H9 (cell line): ENCODE measurements around the gene FBXO22. TPM values are rescaled to one million over a fixed set of nuclear protein-coding genes. Genes with fewer than 3 reads are reported as not detected.

ENCODE experiments used
- DNase-seq: peaks from one replicate; pipeline ENCODE4 v3.0.0-alpha.2; 2017
- H2AFZ ChIP-seq: one replicate; pipeline ENCODE4 v1.6.1; 2013; ENCODE audit warnings: mild to moderate bottlenecking, low read length, control low read depth, moderate library complexity
- H2AK5ac ChIP-seq: 2 replicates; pipeline ENCODE4 v1.6.1; 2013; ENCODE audit warnings: low read length, control low read depth, mixed read lengths; ENCODE audit not compliant: insufficient read length
- H2BK120ac ChIP-seq: one replicate; pipeline ENCODE4 v1.6.1; 2013; ENCODE audit warnings: low read depth, mild to moderate bottlenecking, low read length, control low read depth, inconsistent platforms; ENCODE audit not compliant: poor library complexity, severe bottlenecking
- H2BK12ac ChIP-seq: 2 replicates; pipeline ENCODE4 v1.6.1; 2013; ENCODE audit warnings: low read length, control low read depth, mixed read lengths, low read depth; ENCODE audit not compliant: insufficient read length
- H2BK15ac ChIP-seq: 2 replicates; pipeline ENCODE4 v1.6.1; 2013; ENCODE audit warnings: low read depth, low read length, control low read depth
- H2BK20ac ChIP-seq: one replicate; pipeline ENCODE4 v1.6.1; 2013; ENCODE audit warnings: low read depth, mild to moderate bottlenecking, low read length, control low read depth, inconsistent platforms; ENCODE audit not compliant: poor library complexity, severe bottlenecking
- H2BK5ac ChIP-seq: 2 replicates; pipeline ENCODE4 v1.6.1; 2013; ENCODE audit warnings: low read length, control low read depth, mixed read lengths; ENCODE audit not compliant: insufficient read length
- H3K14ac ChIP-seq: 2 replicates; pipeline ENCODE4 v1.6.1; 2013; ENCODE audit warnings: low read length, control low read depth; ENCODE audit not compliant: insufficient read depth
- H3K18ac ChIP-seq: 2 replicates; pipeline ENCODE4 v1.6.1; 2013; ENCODE audit warnings: low read depth, mild to moderate bottlenecking, mixed read lengths, low read length, control low read depth; ENCODE audit not compliant: insufficient read length
- H3K23ac ChIP-seq: 2 replicates; pipeline ENCODE4 v1.6.1; 2013; ENCODE audit warnings: low read length, control low read depth, mixed read lengths, low read depth; ENCODE audit not compliant: insufficient read length
- H3K23me2 ChIP-seq: 2 replicates; pipeline ENCODE4 v1.6.1; 2013; ENCODE audit warnings: low read depth, mild to moderate bottlenecking, mixed read lengths, low read length, control low read depth; ENCODE audit not compliant: insufficient read length, poor library complexity, severe bottlenecking
- H3K27ac ChIP-seq: 2 replicates; pipeline ENCODE4 v1.5.1; 2013; ENCODE audit warnings: low read length, control low read depth, mixed read lengths, low read depth; ENCODE audit not compliant: insufficient read length
- H3K27me3 ChIP-seq: 2 replicates; pipeline ENCODE4 v1.6.1; 2013; ENCODE audit warnings: low read length, control low read depth, inconsistent platforms; ENCODE audit not compliant: insufficient read depth
- H3K4ac ChIP-seq: 2 replicates; pipeline ENCODE4 v1.6.1; 2013; ENCODE audit warnings: low read depth, mild to moderate bottlenecking, control low read depth, inconsistent platforms, low read length, moderate library complexity
- H3K4me1 ChIP-seq: 2 replicates; pipeline ENCODE4 v1.6.1; 2013; ENCODE audit warnings: low read length, control low read depth, inconsistent platforms; ENCODE audit not compliant: insufficient read depth
- H3K4me2 ChIP-seq: 2 replicates; pipeline ENCODE4 v1.6.1; 2013; ENCODE audit warnings: low read length, control low read depth, mixed read lengths; ENCODE audit not compliant: insufficient read length, insufficient read depth
- H3K56ac ChIP-seq: 2 replicates; pipeline ENCODE4 v1.6.1; 2013; ENCODE audit warnings: low read depth, mild to moderate bottlenecking, mixed read lengths, low read length, control low read depth; ENCODE audit not compliant: insufficient read length
- H3K79me1 ChIP-seq: 2 replicates; pipeline ENCODE4 v1.6.1; 2013; ENCODE audit warnings: low read depth, mild to moderate bottlenecking, moderate library complexity, low read length, control low read depth, inconsistent platforms; ENCODE audit not compliant: insufficient read depth, poor library complexity, severe bottlenecking
- H3K79me2 ChIP-seq: 2 replicates; pipeline ENCODE4 v1.6.1; 2013; ENCODE audit warnings: low read length, control low read depth, inconsistent platforms; ENCODE audit not compliant: insufficient read depth
- H3K9ac ChIP-seq: 2 replicates; pipeline ENCODE4 v1.6.1; 2013; ENCODE audit warnings: low read length, control low read depth, mixed read lengths; ENCODE audit not compliant: insufficient read length; ENCODE audit errors: extremely low read depth
- H3K9me3 ChIP-seq: one replicate; pipeline ENCODE4 v1.6.1; 2013; ENCODE audit warnings: low read depth, low read length, inconsistent platforms; ENCODE audit not compliant: control insufficient read depth
- H3T11ph ChIP-seq: one replicate; pipeline ENCODE4 v1.6.1; 2013; ENCODE audit warnings: mild to moderate bottlenecking, low read length, control low read depth, inconsistent platforms
- H4K20me1 ChIP-seq: one replicate; pipeline ENCODE4 v1.6.1; 2013; ENCODE audit not compliant: control insufficient read depth, insufficient read length, insufficient read depth
- H4K5ac ChIP-seq: 2 replicates; pipeline ENCODE4 v1.6.1; 2013; ENCODE audit warnings: low read depth, mild to moderate bottlenecking, mixed read lengths, low read length, control low read depth; ENCODE audit not compliant: insufficient read length
- H4K8ac ChIP-seq: replicated peaks from 2 replicates; pipeline ENCODE4 v1.6.1; 2013; ENCODE audit warnings: low read length, control low read depth, mixed read lengths, low read depth; ENCODE audit not compliant: insufficient read length
- H4K91ac ChIP-seq: 2 replicates; pipeline ENCODE4 v1.6.1; 2013; ENCODE audit warnings: low read depth, mild to moderate bottlenecking, moderate library complexity, mixed read lengths, low read length, control low read depth; ENCODE audit not compliant: insufficient read length
- H3K27ac Mint-ChIP-seq, 3 experiments: 2 replicates in 2 of 3; 3 replicates in 1 of 3; pipeline ENCODE4 v1.8.0; 2020 to 2021; ENCODE audit warnings: mixed read lengths in 3 of 3, mild to moderate bottlenecking in 1 of 3, moderate library complexity in 1 of 3
- H3K27me3 Mint-ChIP-seq: 2 replicates; pipeline ENCODE4 v1.8.0; 2021; ENCODE audit warnings: low read depth, mild to moderate bottlenecking, moderate library complexity, mixed read lengths
- H3K36me3 Mint-ChIP-seq, 3 experiments: 2 replicates in 2 of 3; 3 replicates in 1 of 3; pipeline ENCODE4 v1.8.0; 2020 to 2021; ENCODE audit warnings: low read depth in 3 of 3, mixed read lengths in 3 of 3; ENCODE audit not compliant: insufficient read depth in 1 of 3
- H3K4me1 Mint-ChIP-seq, 2 experiments: 2 replicates each; pipeline ENCODE4 v1.8.0; 2020; ENCODE audit warnings: mixed read lengths in 2 of 2
- H3K4me3 Mint-ChIP-seq, 2 experiments: 2 replicates in 1 of 2; 3 replicates in 1 of 2; pipeline ENCODE4 v1.8.0; 2020 to 2021; ENCODE audit warnings: mild to moderate bottlenecking in 2 of 2, mixed read lengths in 2 of 2, moderate library complexity in 1 of 2
- H3K9me3 Mint-ChIP-seq, 2 experiments: 2 replicates in 1 of 2; 3 replicates in 1 of 2; pipeline ENCODE4 v1.8.0; 2020; ENCODE audit warnings: mild to moderate bottlenecking in 2 of 2, mixed read lengths in 2 of 2, moderate library complexity in 1 of 2
- CTCF ChIP-seq: fragments of 200-600 bp; sonication (generic); conservative IDR thresholded peaks from 3 replicates; pipeline ENCODE4 v1.8.0; 2021; ENCODE audit warnings: antibody characterized with exemption, mild to moderate bottlenecking
- WGBS: extraction: QIAGEN DNeasy Blood & Tissue Kit; methylation state at CpG from one replicate; pipeline ENCODE4 v1.1.7; 2013; ENCODE audit warnings: missing lambda C conversion rate, low lambda C conversion rate, mixed read lengths; ENCODE audit not compliant: insufficient read length; ENCODE audit errors: extremely low coverage; 5-methylcytosine and 5-hydroxymethylcytosine counted together
- total RNA-seq: library from RNA; stranded (reverse); gene quantifications from 2 replicates; pipeline ENCODE4 v1.2.1, GENCODE V29; 2021

Gene FBXO22
- total RNA-seq, 1 experiment from 2014 or later, result 59.9 TPM

DNA sequence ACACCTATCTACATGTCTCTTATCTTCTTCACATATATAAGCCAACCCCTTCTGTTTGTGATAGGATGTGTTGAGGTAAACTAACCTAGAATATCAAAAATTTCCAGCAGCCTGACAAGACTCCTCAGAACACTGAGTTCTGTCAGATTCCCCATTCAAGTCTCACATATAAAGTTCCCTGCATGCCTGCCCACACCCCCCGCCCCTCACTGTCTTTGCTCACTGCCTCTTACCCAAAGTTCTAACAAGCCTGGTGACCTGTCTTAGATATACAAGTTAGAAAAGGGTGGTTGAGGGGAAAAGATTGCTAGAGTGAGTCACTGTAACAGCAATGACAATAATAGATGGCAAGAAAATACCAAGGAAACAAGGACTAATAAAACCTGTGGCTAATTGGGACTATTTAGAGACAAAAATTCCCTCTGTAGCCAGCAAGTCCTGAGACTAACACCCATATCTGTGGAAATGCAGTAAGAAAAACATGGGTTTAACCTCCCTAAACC is 40.1 kb downstream of the FBXO22 start:
- H3K27me3 Mint-ChIP-seq, result peaks cover 9% of the 10 kb centered on the region
- peaks cover 5 to 27% of the 10 kb centered on the region in 2 experiments for H3K9me3 Mint-ChIP-seq
- H2AK5ac ChIP-seq, result no peak overlapping the region
- no peak overlapping the region for H3K4ac ChIP-seq
- H3K27ac ChIP-seq, result no peak overlapping the region
- no peaks in the 10 kb centered on the region for H3K9me3 ChIP-seq
- H3K36me3 Mint-ChIP-seq, result peaks cover 8 to 22% (median 20%) of the 10 kb centered on the region in 3 experiments
- H3K4me2 ChIP-seq, result no peak overlapping the region
- no peak for DNase-seq
- H4K91ac ChIP-seq, result no peak overlapping the region
- no peak overlapping the region for H4K8ac ChIP-seq
- no peak overlapping the region for H2AFZ ChIP-seq
- no peak overlapping the region for H2BK120ac ChIP-seq
- H2BK15ac ChIP-seq, result no peak overlapping the region
- WGBS, result no CpG with 5 or more reads among the region's 1 CpG
- no peaks in the 10 kb centered on the region for H3K4me1 ChIP-seq
- no peaks in the 10 kb centered on the region for H4K20me1 ChIP-seq
- H3K18ac ChIP-seq, result no peak overlapping the region
- H4K5ac ChIP-seq, result no peak overlapping the region
- no peak overlapping the region for H3K14ac ChIP-seq
- H3K9ac ChIP-seq, result no peak overlapping the region
- no peak overlapping the region for H3K56ac ChIP-seq
- H3T11ph ChIP-seq, result no peak overlapping the region
- H3K23ac ChIP-seq, result no peak overlapping the region
- no peaks in the 10 kb centered on the region for H3K79me2 ChIP-seq
- no peak overlapping the region for H2BK12ac ChIP-seq
- H3K23me2 ChIP-seq, result no peaks in the 10 kb centered on the region
- H3K27me3 ChIP-seq, result no peaks in the 10 kb centered on the region
- no peaks in the 10 kb centered on the region for H3K4me1 Mint-ChIP-seq
- no peak overlapping the region for H2BK20ac ChIP-seq
- H3K79me1 ChIP-seq, result no peaks in the 10 kb centered on the region
- no peak overlapping the region for H3K4me3 Mint-ChIP-seq
- no peak overlapping the region for H3K27ac Mint-ChIP-seq
- TF ChIP-seq CTCF, result no peak
- no peak overlapping the region for H2BK5ac ChIP-seq
